Upper lobe of left lung (tissue), 4 donors: ENCODE results near the gene PLEKHH2.

ENCODE experiments used
- CTCF ChIP-seq, 6 experiments: fragments of 450-650 bp in 4 of 6; fragments of 200-600 bp in 2 of 6; sonication (generic) in 2 of 6; IDR thresholded peaks; one replicate each; pipeline ENCODE4 v1.5.1; 2016 to 2019; ENCODE audit warnings: antibody characterized with exemption in 6 of 6
- POLR2A ChIP-seq, 4 donors: fragments of 450-650 bp; IDR thresholded peaks; one replicate each; pipeline ENCODE4 v1.5.1; 2016 to 2017; ENCODE audit warnings: antibody characterized with exemption in 4 of 4, mild to moderate bottlenecking in 2 of 4
- POLR2AphosphoS5 ChIP-seq, 2 donors: sonication (generic); formaldehyde crosslinking; IDR thresholded peaks; one replicate each; pipeline ENCODE4 v1.5.1; 2017; ENCODE audit warnings: antibody characterized with exemption in 2 of 2

DNA sequence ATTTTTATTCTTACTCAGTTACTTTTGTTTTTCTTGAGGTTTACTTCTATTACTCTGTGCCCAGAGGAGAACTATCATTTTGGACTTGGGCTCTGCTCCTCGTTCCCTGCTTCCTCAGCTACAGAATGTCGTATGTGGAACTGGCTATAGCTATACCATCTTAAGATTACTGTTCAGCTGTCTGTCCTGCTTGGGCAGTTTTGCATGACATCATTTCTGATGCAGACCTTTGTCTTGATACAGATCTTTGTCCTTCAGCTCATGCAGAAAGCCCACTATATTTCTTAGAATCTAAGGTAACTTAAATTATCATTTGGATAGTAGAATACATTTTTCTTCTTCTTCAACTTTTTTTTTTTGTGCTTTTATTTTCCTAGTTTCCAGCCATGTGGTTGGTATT, 52.9 kb downstream of the PLEKHH2 start:
- TF ChIP-seq CTCF (IDR thresholded peaks at IDR 0.05) (no peak), POLR2AphosphoS5 (IDR thresholded peaks at IDR 0.05) (no peak), POLR2A (IDR thresholded peaks at IDR 0.05) (no peak)
